CD14-positive monocyte (primary cell): ENCODE results near the gene NAPSA. TPM values are rescaled to one million over a fixed set of nuclear protein-coding genes. Genes with fewer than 3 reads are reported as not detected.
A peak's percentile ranks its signal among the peaks of the same experiment; 100 is the strongest.

Experiments
- DNase-seq, 3 donors: peaks; one replicate each; pipeline ENCODE4 v3.0.0-alpha.2; 2011 to 2022
- H2AFZ ChIP-seq: 2 replicates; pipeline ENCODE4 v1.6.0; 2012; ENCODE audit warnings: mild to moderate bottlenecking, low read depth, low read length, inconsistent platforms; ENCODE audit not compliant: insufficient read depth, poor library complexity, severe bottlenecking
- H3K27ac ChIP-seq, 2 donors: 1 replicate in 1 of 2; 2 replicates in 1 of 2; pipeline ENCODE4 v1.5.1; 2012 to 2013; ENCODE audit warnings: low read length in 2 of 2, control low read depth in 1 of 2, inconsistent platforms in 1 of 2, low read depth in 1 of 2, mild to moderate bottlenecking in 1 of 2
- H3K27me3 ChIP-seq, 2 donors: one replicate each; pipeline versions ENCODE4 v1.6.0 to v1.6.1; 2011 to 2013; ENCODE audit warnings: low read length in 2 of 2; ENCODE audit not compliant: control insufficient read depth in 2 of 2, insufficient read depth in 2 of 2
- H3K36me3 ChIP-seq, 2 donors: replicated peaks in 1 of 2; 1 replicate in 1 of 2; 2 replicates in 1 of 2; pipeline versions ENCODE4 v1.5.1 to v1.6.1; 2012 to 2013; ENCODE audit warnings: low read length in 2 of 2, control low read depth in 1 of 2, inconsistent platforms in 1 of 2, mild to moderate bottlenecking in 1 of 2; ENCODE audit not compliant: insufficient read depth in 2 of 2, control insufficient read depth in 1 of 2
- H3K4me1 ChIP-seq, 2 donors: 1 replicate in 1 of 2; 2 replicates in 1 of 2; pipeline versions ENCODE4 v1.5.1 to v1.6.1; 2012 to 2013; ENCODE audit warnings: low read length in 2 of 2, control low read depth in 1 of 2, inconsistent platforms in 1 of 2, mild to moderate bottlenecking in 1 of 2, moderate library complexity in 1 of 2; ENCODE audit not compliant: insufficient read depth in 2 of 2, control insufficient read depth in 1 of 2
- H3K4me2 ChIP-seq: replicated peaks from 2 replicates; pipeline ENCODE3; 2012; ENCODE audit warnings: low read length, moderate library complexity, mild to moderate bottlenecking; ENCODE audit not compliant: poor library complexity, severe bottlenecking; ENCODE audit errors: extremely low read depth
- H3K4me3 ChIP-seq, 3 experiments: fragments of 200-600 bp in 1 of 3; sonication (generic) in 1 of 3; replicated peaks in 1 of 3; 1 replicate in 2 of 3; 2 replicates in 1 of 3; pipeline ENCODE4 v1.5.1; 2011 to 2013; ENCODE audit warnings: low read length in 3 of 3, mild to moderate bottlenecking in 3 of 3, control low read depth in 2 of 3, low read depth in 2 of 3, inconsistent platforms in 1 of 3, moderate library complexity in 1 of 3
- H3K79me2 ChIP-seq: 2 replicates; pipeline ENCODE4 v1.6.0; 2012; ENCODE audit warnings: mild to moderate bottlenecking, control low read depth, inconsistent platforms, low read length, moderate library complexity; ENCODE audit not compliant: insufficient read depth
- H3K9ac ChIP-seq: 2 replicates; pipeline ENCODE4 v1.6.0; 2017; ENCODE audit warnings: low read length, mild to moderate bottlenecking; ENCODE audit not compliant: insufficient read depth, poor library complexity, severe bottlenecking
- H3K9me3 ChIP-seq, 2 donors: replicated peaks in 1 of 2; 1 replicate in 1 of 2; 2 replicates in 1 of 2; pipeline versions ENCODE4 v1.5.1 to v1.6.1; 2012 to 2013; ENCODE audit warnings: low read length in 2 of 2, control low read depth in 1 of 2; ENCODE audit not compliant: control insufficient read depth in 1 of 2, insufficient read depth in 1 of 2
- H4K20me1 ChIP-seq: 2 replicates; pipeline ENCODE4 v1.6.0; 2012; ENCODE audit warnings: mild to moderate bottlenecking, low read length, control low read depth, moderate library complexity; ENCODE audit not compliant: insufficient read depth
- H3K27ac Mint-ChIP-seq, 7 donors: one replicate each; pipeline ENCODE4 v1.8.0; 2020; ENCODE audit warnings: mild to moderate bottlenecking in 7 of 7, mixed read lengths in 7 of 7, moderate library complexity in 6 of 7, inconsistent platforms in 2 of 7
- H3K27me3 Mint-ChIP-seq, 3 donors: one replicate each; pipeline ENCODE4 v1.8.0; 2021 to 2022; ENCODE audit warnings: low read depth in 3 of 3, mild to moderate bottlenecking in 3 of 3, mixed read lengths in 3 of 3, moderate library complexity in 3 of 3, inconsistent platforms in 1 of 3
- H3K36me3 Mint-ChIP-seq, 2 donors: one replicate each; pipeline ENCODE4 v1.8.0; 2020; ENCODE audit warnings: mixed read lengths in 2 of 2, inconsistent platforms in 1 of 2, mild to moderate bottlenecking in 1 of 2
- H3K4me1 Mint-ChIP-seq: one replicate; pipeline ENCODE4 v1.8.0; 2020; ENCODE audit warnings: mild to moderate bottlenecking, mixed read lengths
- H3K4me3 Mint-ChIP-seq, 2 donors: one replicate each; pipeline ENCODE4 v1.8.0; 2020; ENCODE audit warnings: mild to moderate bottlenecking in 2 of 2, mixed read lengths in 2 of 2, moderate library complexity in 1 of 2
- H3K9me3 Mint-ChIP-seq, 7 donors: one replicate each; pipeline ENCODE4 v1.8.0; 2020 to 2022; ENCODE audit warnings: mixed read lengths in 7 of 7, mild to moderate bottlenecking in 6 of 7, moderate library complexity in 6 of 7, inconsistent platforms in 2 of 7
- CTCF ChIP-seq: fragments of 200-600 bp; IDR thresholded peaks from one replicate; pipeline ENCODE4 v1.8.0; 2022; ENCODE audit warnings: antibody characterized with exemption, mild to moderate bottlenecking
- WGBS: methylation state at CpG from one replicate; pipeline ENCODE4 v1.1.5; 2013; ENCODE audit warnings: missing lambda C conversion rate; ENCODE audit not compliant: insufficient coverage; 5-methylcytosine and 5-hydroxymethylcytosine counted together
- intact Hi-C, 2 donors: fragments of 100-400 bp; cut with micrococcal nuclease; formaldehyde crosslinking; loops; one replicate each; pipeline versions ENCODE4 v1.15.0 to v1.15.1; 2023
- polyA plus RNA-seq, 3 donors: library from polyadenylated mRNA; depleted of rRNA in 1 of 3; unstranded in 2 of 3; stranded (reverse) in 1 of 3; fragments of 300-500 nt in 2 of 3; fragments of >200 nt in 1 of 3; fragmentation: Illumina TruSeq in 2 of 3; gene quantifications; 1 replicate in 2 of 3; 2 replicates in 1 of 3; pipeline ENCODE4 v1.2.3, GENCODE V29; 2012 to 2021

The NAPSA gene
- polyA plus RNA-seq, 3 donors, result 0.27 to 1.3 (median 0.52) TPM

- no peak for DNase-seq
- Mint-ChIP-seq H3K9me3 (peaks cover 0 to 36% (median 9%) of the 10 kb centered on the region in 7 donors), H3K36me3 (peaks cover 0 to 2% of the 10 kb centered on the region in 2 donors), H3K4me3 (peak overlapping the region; percentile 9 to 83), H3K27ac (no peak overlapping the region), H3K4me1 (peaks cover 3% of the 10 kb centered on the region), H3K27me3 (peaks cover 67 to 91% (median 87%) of the 10 kb centered on the region in 3 donors)
- no peak for TF ChIP-seq CTCF
- Histone ChIP-seq H3K4me1 (peaks cover 0 to 4% of the 10 kb centered on the region in 2 donors), H3K79me2 (no peaks in the 10 kb centered on the region), H3K27ac (no peak overlapping the region), H3K9me3 (peaks cover 0 to 24% of the 10 kb centered on the region in 2 donors), H3K4me3 (no peak overlapping the region), H2AFZ (no peak overlapping the region), H3K4me2 (no peak overlapping the region), H3K27me3 (peaks cover 40 to 75% of the 10 kb centered on the region in 2 donors), H3K9ac (no peak overlapping the region), H4K20me1 (no peaks in the 10 kb centered on the region), H3K36me3 (no peaks in the 10 kb centered on the region)
- 18% methylated on average over 18 of the region's 27 CpGs for WGBS
- intact Hi-C loops, result no loop called here
Observed at GRCh38 chr19:50312967-50313811, 52.2 kb downstream of the NAPSA start.

DNA sequence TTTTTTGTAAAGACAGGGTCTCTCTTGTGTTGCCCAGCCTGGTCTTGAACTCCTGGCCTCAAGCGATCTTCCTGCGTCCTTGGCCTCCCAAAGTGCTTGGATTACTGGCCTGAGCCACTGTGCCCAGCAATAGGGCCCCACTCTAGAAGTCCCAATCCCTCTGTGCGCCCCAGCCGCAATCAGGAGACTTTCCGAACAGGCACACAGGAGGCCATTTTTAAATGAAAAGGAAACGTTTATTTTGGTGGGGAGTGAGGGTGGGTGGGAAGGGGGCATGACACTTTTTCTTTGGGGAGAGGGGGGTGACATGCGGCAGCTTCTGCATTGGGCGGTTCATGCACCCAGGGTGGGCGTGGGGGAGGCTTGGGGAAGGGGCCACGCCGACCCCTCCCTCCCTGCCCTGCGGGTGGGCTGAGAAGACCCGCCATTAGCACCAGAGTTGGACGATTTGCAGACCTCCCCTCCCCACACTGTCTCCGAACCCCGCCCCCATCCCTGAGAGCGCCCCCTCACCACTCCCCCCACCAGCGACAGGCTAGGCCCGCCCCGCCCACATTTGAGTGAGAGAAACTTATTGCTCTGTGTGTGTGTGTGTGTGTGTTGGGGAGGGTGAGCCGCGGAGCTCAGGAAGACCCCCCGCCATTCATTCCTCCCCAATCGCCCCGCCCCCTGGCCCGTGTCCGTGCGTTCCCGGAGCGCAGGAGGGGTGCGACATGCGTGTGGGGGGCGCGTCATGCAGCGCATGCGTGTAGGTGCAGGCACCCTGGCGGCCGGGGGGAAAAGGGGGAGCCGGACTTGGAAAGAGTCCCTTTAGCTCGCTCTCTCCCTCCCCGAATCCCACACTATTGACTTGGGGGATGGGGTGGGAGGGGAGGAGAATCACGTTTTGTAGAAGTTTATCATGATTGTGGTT, 53.5 kb downstream of the NAPSA start:
- Mint-ChIP-seq H3K4me1 (peaks cover 3% of the 10 kb centered on the region), H3K36me3 (peaks cover 0 to 2% of the 10 kb centered on the region in 2 donors), H3K9me3 (peaks cover 0 to 36% (median 17%) of the 10 kb centered on the region in 7 donors), H3K27ac (peak overlapping the region in 1 of 7 donors; percentile 50), H3K4me3 (peak overlapping the region in 1 of 2 donors; percentile 63), H3K27me3 (peaks cover 64 to 87% (median 79%) of the 10 kb centered on the region in 3 donors)
- Histone ChIP-seq H3K4me3 (no peak overlapping the region), H3K9ac (no peak overlapping the region), H3K9me3 (peaks cover 0 to 24% of the 10 kb centered on the region in 2 donors), H3K27ac (no peak overlapping the region), H3K79me2 (no peaks in the 10 kb centered on the region), H4K20me1 (no peaks in the 10 kb centered on the region), H2AFZ (no peak overlapping the region), H3K4me1 (peaks cover 0 to 4% of the 10 kb centered on the region in 2 donors), H3K27me3 (peaks cover 40 to 71% of the 10 kb centered on the region in 2 donors), H3K4me2 (no peak overlapping the region), H3K36me3 (no peaks in the 10 kb centered on the region)
- TF ChIP-seq CTCF, result no peak
- WGBS, result 5% methylated on average over 6 of the region's 42 CpGs
- DNase-seq, result no peak
- intact Hi-C loops, result no loop called here
